ENCODE data around the gene RBM24. TPM values are rescaled to one million over a fixed set of nuclear protein-coding genes. Genes with fewer than 3 reads are reported as not detected.

The RBM24 gene
- total RNA-seq, 4 donors from 2014 or later: 74.9 to 375 (median 185) TPM

DNA sequence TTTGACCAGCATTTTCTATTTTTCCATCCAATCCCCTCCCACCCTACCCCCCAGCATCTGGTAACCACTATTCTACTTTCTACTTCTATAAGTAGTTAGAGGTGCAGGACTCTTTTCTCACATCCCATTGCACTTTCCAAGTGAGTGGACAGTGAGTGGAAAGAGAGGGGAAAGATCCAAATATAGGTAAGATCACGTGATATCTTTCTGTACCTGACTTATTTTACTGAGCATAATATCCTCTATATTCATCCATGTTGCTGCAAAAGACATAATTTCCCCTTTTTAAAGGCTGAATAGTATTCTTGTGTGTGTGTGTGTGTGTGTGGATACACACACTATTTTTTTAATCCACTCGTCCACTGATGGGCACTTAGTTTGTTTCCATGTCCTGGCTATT is 18.1 kb downstream of the RBM24 start:
- no peaks in the 10 kb centered on the region for H3K36me3 ChIP-seq
- no peaks in the 10 kb centered on the region for H3K9me3 ChIP-seq
- no peak for DNase-seq
- in situ Hi-C loops (cut with MboI; ENCODE audit: low sequenced_read_pairs in 4 of 4): loop anchor here in 1 of 4 donors (25.0 kb wide), 1 partner anchor 188 kb away; no protein-coding TSS in a partner anchor
- no peaks in the 10 kb centered on the region for H3K27me3 ChIP-seq
- no peak for TF ChIP-seq POLR2A (IDR thresholded peaks at IDR 0.05)
- TF ChIP-seq, protein P1, sequence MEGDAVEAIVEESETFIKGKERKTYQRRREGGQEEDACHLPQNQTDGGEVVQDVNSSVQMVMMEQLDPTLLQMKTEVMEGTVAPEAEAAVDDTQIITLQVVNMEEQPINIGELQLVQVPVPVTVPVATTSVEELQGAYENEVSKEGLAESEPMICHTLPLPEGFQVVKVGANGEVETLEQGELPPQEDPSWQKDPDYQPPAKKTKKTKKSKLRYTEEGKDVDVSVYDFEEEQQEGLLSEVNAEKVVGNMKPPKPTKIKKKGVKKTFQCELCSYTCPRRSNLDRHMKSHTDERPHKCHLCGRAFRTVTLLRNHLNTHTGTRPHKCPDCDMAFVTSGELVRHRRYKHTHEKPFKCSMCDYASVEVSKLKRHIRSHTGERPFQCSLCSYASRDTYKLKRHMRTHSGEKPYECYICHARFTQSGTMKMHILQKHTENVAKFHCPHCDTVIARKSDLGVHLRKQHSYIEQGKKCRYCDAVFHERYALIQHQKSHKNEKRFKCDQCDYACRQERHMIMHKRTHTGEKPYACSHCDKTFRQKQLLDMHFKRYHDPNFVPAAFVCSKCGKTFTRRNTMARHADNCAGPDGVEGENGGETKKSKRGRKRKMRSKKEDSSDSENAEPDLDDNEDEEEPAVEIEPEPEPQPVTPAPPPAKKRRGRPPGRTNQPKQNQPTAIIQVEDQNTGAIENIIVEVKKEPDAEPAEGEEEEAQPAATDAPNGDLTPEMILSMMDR (IDR thresholded peaks at IDR 0.05 in 4 of 5, conservative IDR thresholded peaks at IDR 0.05 in 1 of 5): no peak
- peaks cover 9 to 12% of the 10 kb centered on the region in 2 donors for H3K4me1 ChIP-seq
- H3K4me3 ChIP-seq: no peak overlapping the region
- H3K27ac ChIP-seq: peak overlapping the region; percentile 93 to 100 (median 96)
- no peak for ATAC-seq
- intact Hi-C loops (cut with DNase I; ENCODE audit: low total_unique reads): no loop called here

DNA sequence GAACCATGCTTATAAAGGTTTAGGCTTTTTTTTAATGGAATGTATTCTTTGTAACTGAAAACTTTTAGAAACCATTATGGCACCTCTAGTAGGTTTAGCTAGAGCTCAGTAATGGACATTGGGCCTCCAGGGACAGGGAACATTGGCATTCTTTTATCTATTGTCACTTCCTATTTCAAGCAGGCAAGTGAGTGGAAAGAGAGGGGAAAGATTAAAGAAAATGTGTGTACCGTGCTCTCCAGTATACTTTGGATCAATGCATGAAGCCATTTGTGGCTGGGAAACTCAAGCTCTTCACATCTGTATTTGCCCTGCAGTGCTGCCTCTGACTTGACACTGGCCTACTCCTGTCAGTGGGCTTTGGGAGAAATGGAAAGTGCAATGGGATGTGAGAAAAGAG is 18.6 kb downstream of the RBM24 start:
- H3K36me3 ChIP-seq: no peaks in the 10 kb centered on the region
- intact Hi-C loops (cut with DNase I; ENCODE audit: low total_unique reads): no loop called here
- H3K27me3 ChIP-seq: no peaks in the 10 kb centered on the region
- no peak for DNase-seq
- TF ChIP-seq, protein P1 (IDR thresholded peaks at IDR 0.05 in 4 of 5, conservative IDR thresholded peaks at IDR 0.05 in 1 of 5): no peak
- TF ChIP-seq POLR2A (IDR thresholded peaks at IDR 0.05): no peak
- no peak for ATAC-seq
- peak overlapping the region; percentile 93 to 100 (median 96) for H3K27ac ChIP-seq
- in situ Hi-C loops (cut with MboI; ENCODE audit: low sequenced_read_pairs in 4 of 4): loop anchor here in 1 of 4 donors (25.0 kb wide), 1 partner anchor 188 kb away; no protein-coding TSS in a partner anchor
- H3K9me3 ChIP-seq: no peaks in the 10 kb centered on the region
- H3K4me3 ChIP-seq: no peak overlapping the region
- peaks cover 9 to 12% of the 10 kb centered on the region in 2 donors for H3K4me1 ChIP-seq

DNA sequence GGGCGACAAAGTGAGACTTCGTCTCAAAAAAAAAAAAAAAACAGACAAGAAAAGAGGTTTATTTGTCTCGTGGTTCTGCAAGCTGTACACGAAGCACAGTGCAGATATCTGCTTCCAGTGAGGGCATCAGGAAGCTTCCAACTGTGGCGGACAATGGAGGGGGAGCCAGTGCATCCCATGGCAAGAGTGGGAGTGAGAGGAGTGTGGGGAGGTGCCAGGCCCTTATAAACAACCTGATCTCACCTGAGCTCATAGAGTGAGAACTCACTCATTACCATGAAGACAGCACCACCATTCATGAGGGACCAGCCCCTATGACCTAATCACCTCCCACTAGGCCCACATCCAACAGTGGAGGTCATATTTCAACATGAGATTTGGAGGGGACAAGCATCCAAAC is 19.5 kb downstream of the RBM24 start:
- in situ Hi-C loops (cut with MboI; ENCODE audit: low sequenced_read_pairs in 4 of 4) (no loop called here), intact Hi-C loops (cut with DNase I; ENCODE audit: low total_unique reads) (no loop called here)
- Histone ChIP-seq H3K27me3 (no peaks in the 10 kb centered on the region), H3K4me3 (no peak overlapping the region), H3K27ac (peak overlapping the region; percentile 93 to 100 (median 96)), H3K9me3 (no peaks in the 10 kb centered on the region), H3K36me3 (no peaks in the 10 kb centered on the region), H3K4me1 (peaks cover 9 to 14% of the 10 kb centered on the region in 2 donors)
- no peak for TF ChIP-seq POLR2A (IDR thresholded peaks at IDR 0.05)
- TF ChIP-seq, protein P1 (IDR thresholded peaks at IDR 0.05 in 4 of 5, conservative IDR thresholded peaks at IDR 0.05 in 1 of 5): no peak
- peak in 1 of 2 donors; percentile 6 for ATAC-seq
- DNase-seq: no peak

DNA sequence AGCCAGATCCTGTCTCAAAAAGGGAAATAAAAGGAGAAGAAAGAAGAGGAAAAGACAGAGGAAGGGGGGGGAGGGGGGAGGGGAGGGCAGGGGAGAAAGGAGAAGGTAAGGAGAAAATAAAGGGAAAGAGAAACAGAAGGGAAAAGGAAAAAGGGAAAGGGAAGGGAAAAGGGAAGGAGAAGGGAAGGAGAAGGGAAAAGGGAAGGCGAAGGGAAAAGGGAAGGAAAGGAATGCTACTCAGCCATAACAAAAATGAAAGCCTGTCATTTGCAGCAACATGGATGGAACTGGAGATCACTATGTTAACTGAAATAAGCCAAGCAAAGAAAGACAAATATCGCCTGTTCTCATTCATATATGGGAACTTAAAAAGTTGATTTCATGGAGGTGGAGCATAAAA is 22.3 kb downstream of the RBM24 start:
- Histone ChIP-seq H3K27ac (no peak overlapping the region), H3K4me1 (peaks cover 0 to 4% of the 10 kb centered on the region in 2 donors), H3K27me3 (no peaks in the 10 kb centered on the region), H3K9me3 (no peaks in the 10 kb centered on the region), H3K4me3 (no peak overlapping the region), H3K36me3 (no peaks in the 10 kb centered on the region)
- no peak for DNase-seq
- no peak for TF ChIP-seq POLR2A (IDR thresholded peaks at IDR 0.05)
- TF ChIP-seq, protein P1 (IDR thresholded peaks at IDR 0.05 in 4 of 5, conservative IDR thresholded peaks at IDR 0.05 in 1 of 5): no peak
- intact Hi-C loops (cut with DNase I; ENCODE audit: low total_unique reads): no loop called here
- in situ Hi-C loops (cut with MboI; ENCODE audit: low sequenced_read_pairs in 4 of 4): no loop called here
- ATAC-seq: no peak
